ENCODE results near the gene TSR1.
"Not testable (repeated sequence)": the region's sequence is repeated elsewhere in the genome, so short reads cannot be mapped to it uniquely, and the experiment has no call there.

The TSR1 gene

DNA sequence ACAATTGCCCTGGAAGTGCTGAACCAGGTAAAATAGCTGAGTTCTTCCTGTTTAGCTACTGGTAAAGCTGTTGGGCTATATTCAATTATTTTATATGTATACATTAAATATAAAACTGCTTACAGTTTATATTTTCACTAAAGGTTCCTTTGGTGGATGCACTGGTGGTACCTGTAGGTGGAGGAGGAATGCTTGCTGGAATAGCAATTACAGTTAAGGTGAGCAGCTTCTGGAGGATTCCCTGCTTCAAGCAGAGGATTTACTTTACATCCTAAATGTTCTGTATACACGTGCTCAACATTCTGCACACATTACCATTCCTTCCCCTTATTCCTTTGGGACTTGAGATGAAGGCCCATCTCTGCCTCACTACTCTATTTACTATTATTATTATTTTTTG is 14.9 kb downstream of the TSR1 start:
- H4K20me1 ChIP-seq (ENCODE audit: low read depth, low read length) = no peaks in the 10 kb centered on the region; the same call in 1 of the 2 replicates
- no peaks in the 10 kb centered on the region for H3K79me2 ChIP-seq (ENCODE audit: insufficient read depth, low read length)

DNA sequence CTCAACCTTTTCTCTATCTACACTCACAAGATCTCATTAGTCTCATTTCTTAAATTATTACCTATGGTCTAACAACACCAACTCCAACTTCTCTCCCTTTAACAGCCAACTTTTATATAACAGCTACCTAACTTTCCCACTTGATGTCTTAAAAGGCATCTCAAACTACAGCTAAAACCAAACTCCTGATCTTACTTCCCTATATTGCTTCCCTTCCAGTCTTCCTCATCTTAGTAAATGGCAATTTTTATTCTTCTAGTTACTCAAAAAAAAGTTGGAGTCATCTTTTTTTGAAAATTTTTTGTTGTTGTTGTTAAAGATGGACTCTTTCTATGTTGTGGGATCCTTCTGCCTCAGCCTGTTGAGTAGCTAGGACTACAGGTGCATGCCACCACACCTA is 17.2 kb downstream of the TSR1 start:
- Histone ChIP-seq H3K27ac (ENCODE audit: low read depth, low read length) (no peak overlapping the region), H3F3A (ENCODE audit: insufficient read depth) (peaks cover 40% of the 10 kb centered on the region), H3K9me3 (ENCODE audit: insufficient read depth, low read length) (no peaks in the 10 kb centered on the region), H2AFZ (ENCODE audit: low read depth, low read length, severe bottlenecking) (no peak overlapping the region), H3K27me3 (ENCODE audit: low read length) (no peaks in the 10 kb centered on the region), H4K20me1 (ENCODE audit: low read depth, low read length) (no peaks in the 10 kb centered on the region), H3K4me2 (ENCODE audit: low read depth, low read length, poor library complexity, severe bottlenecking) (no peak overlapping the region), H3K9me2 (replicated peaks; ENCODE audit: insufficient read depth, low read length) (no peaks in the 10 kb centered on the region), H3K79me2 (ENCODE audit: insufficient read depth, low read length) (no peaks in the 10 kb centered on the region), H3K4me3 (ENCODE audit: insufficient read depth, low read length, poor library complexity, severe bottlenecking) (no peak overlapping the region), H3K36me3 (ENCODE audit: low read length) (peaks cover 14% of the 10 kb centered on the region), H3K9ac (ENCODE audit: low read length) (no peak overlapping the region)
- TF ChIP-seq, protein P1, sequence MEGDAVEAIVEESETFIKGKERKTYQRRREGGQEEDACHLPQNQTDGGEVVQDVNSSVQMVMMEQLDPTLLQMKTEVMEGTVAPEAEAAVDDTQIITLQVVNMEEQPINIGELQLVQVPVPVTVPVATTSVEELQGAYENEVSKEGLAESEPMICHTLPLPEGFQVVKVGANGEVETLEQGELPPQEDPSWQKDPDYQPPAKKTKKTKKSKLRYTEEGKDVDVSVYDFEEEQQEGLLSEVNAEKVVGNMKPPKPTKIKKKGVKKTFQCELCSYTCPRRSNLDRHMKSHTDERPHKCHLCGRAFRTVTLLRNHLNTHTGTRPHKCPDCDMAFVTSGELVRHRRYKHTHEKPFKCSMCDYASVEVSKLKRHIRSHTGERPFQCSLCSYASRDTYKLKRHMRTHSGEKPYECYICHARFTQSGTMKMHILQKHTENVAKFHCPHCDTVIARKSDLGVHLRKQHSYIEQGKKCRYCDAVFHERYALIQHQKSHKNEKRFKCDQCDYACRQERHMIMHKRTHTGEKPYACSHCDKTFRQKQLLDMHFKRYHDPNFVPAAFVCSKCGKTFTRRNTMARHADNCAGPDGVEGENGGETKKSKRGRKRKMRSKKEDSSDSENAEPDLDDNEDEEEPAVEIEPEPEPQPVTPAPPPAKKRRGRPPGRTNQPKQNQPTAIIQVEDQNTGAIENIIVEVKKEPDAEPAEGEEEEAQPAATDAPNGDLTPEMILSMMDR (IDR thresholded peaks at IDR 0.05; ENCODE audit: insufficient read depth, low read length, poor library complexity, severe bottlenecking) = no peak
- TF ChIP-seq EZH2phosphoT487 (conservative IDR thresholded peaks at IDR 0.05; ENCODE audit: low read length) = no peak

More for the DNA sequence above, 14.9 kb downstream of the TSR1 start:
- Histone ChIP-seq H3K36me3 (ENCODE audit: low read length) (peaks cover 33% of the 10 kb centered on the region), H3K9ac (ENCODE audit: low read length) (no peak overlapping the region), H3K9me3 (ENCODE audit: insufficient read depth, low read length) (no peaks in the 10 kb centered on the region), H3F3A (ENCODE audit: insufficient read depth) (peaks cover 35% of the 10 kb centered on the region), H2AFZ (ENCODE audit: low read depth, low read length, severe bottlenecking) (no peak overlapping the region), H3K4me3 (ENCODE audit: insufficient read depth, low read length, poor library complexity, severe bottlenecking) (no peak overlapping the region), H3K9me2 (replicated peaks; ENCODE audit: insufficient read depth, low read length) (no peaks in the 10 kb centered on the region), H3K27ac (ENCODE audit: low read depth, low read length) (no peak overlapping the region), H3K27me3 (ENCODE audit: low read length) (no peaks in the 10 kb centered on the region), H3K4me2 (ENCODE audit: low read depth, low read length, poor library complexity, severe bottlenecking) (no peak overlapping the region)
- TF ChIP-seq, protein P1 (IDR thresholded peaks at IDR 0.05; ENCODE audit: insufficient read depth, low read length, poor library complexity, severe bottlenecking) = no peak
- TF ChIP-seq EZH2phosphoT487 (conservative IDR thresholded peaks at IDR 0.05; ENCODE audit: low read length) = no peak

- Histone ChIP-seq H3K4me2 (ENCODE audit: low read depth, low read length, poor library complexity, severe bottlenecking) (no peak overlapping the region), H3K9ac (ENCODE audit: low read length) (no peak overlapping the region), H3K9me2 (replicated peaks; ENCODE audit: insufficient read depth, low read length) (no peaks in the 10 kb centered on the region), H2AFZ (ENCODE audit: low read depth, low read length, severe bottlenecking) (no peak overlapping the region), H3K27me3 (ENCODE audit: low read length) (no peaks in the 10 kb centered on the region), H3K27ac (ENCODE audit: low read depth, low read length) (no peak overlapping the region), H3F3A (ENCODE audit: insufficient read depth) (peaks cover 30% of the 10 kb centered on the region), H3K79me2 (ENCODE audit: insufficient read depth, low read length) (no peaks in the 10 kb centered on the region), H4K20me1 (ENCODE audit: low read depth, low read length) (no peaks in the 10 kb centered on the region), H3K4me3 (ENCODE audit: insufficient read depth, low read length, poor library complexity, severe bottlenecking) (no peak overlapping the region), H3K9me3 (ENCODE audit: insufficient read depth, low read length) (no peaks in the 10 kb centered on the region), H3K36me3 (ENCODE audit: low read length) (peaks cover 2% of the 10 kb centered on the region; the same call in 1 of the 2 replicates)
- no peak for TF ChIP-seq EZH2phosphoT487 (conservative IDR thresholded peaks at IDR 0.05; ENCODE audit: low read length)
- TF ChIP-seq, protein P1 (IDR thresholded peaks at IDR 0.05; ENCODE audit: insufficient read depth, low read length, poor library complexity, severe bottlenecking) = no peak
These were observed 18.5 kb downstream of the TSR1 start for GRCh38 chr17:2317796-2318195.

GRCh38 chr17:2316916-2317205 is 19.4 kb downstream of the TSR1 start:
- not testable (repeated sequence) for H3K9me2 ChIP-seq (replicated peaks; ENCODE audit: insufficient read depth, low read length); H3K27me3 ChIP-seq (ENCODE audit: low read length); H4K20me1 ChIP-seq (ENCODE audit: low read depth, low read length); H3K4me2 ChIP-seq (ENCODE audit: low read depth, low read length, poor library complexity, severe bottlenecking); H3K9ac ChIP-seq (ENCODE audit: low read length); H3K79me2 ChIP-seq (ENCODE audit: insufficient read depth, low read length); H3K4me3 ChIP-seq (ENCODE audit: insufficient read depth, low read length, poor library complexity, severe bottlenecking); H3K36me3 ChIP-seq (ENCODE audit: low read length); H2AFZ ChIP-seq (ENCODE audit: low read depth, low read length, severe bottlenecking); H3K27ac ChIP-seq (ENCODE audit: low read depth, low read length); H3K9me3 ChIP-seq (ENCODE audit: insufficient read depth, low read length)
- H3F3A ChIP-seq (ENCODE audit: insufficient read depth) = peaks cover 30% of the 10 kb centered on the region

Measured in SU-DHL-6 (cell line).